Measurements from ENCODE around the gene GPC1.
"Not testable (repeated sequence)": the region's sequence is repeated elsewhere in the genome, so short reads cannot be mapped to it uniquely, and the experiment has no call there.

GPC1 gene

GRCh38 chr2:240482141-240482540 lies 46.7 kb downstream of the GPC1 start:
- Histone ChIP-seq H3K27ac (ENCODE audit: low read depth, low read length) (no peak overlapping the region), H3K27me3 (ENCODE audit: control insufficient read depth, insufficient read depth, low read length) (no peaks in the 10 kb centered on the region), H3K4me3 (ENCODE audit: low read depth, low read length) (no peak overlapping the region), H3K9me3 (ENCODE audit: control insufficient read depth, insufficient read depth, low read length) (no peaks in the 10 kb centered on the region), H3K9ac (ENCODE audit: low read depth, low read length) (no peak overlapping the region), H3K36me3 (ENCODE audit: control insufficient read depth, insufficient read depth, low read length) (no peaks in the 10 kb centered on the region), H3K4me1 (ENCODE audit: control insufficient read depth, insufficient read depth, low read length) (no peaks in the 10 kb centered on the region)

- Histone ChIP-seq H3K27me3 (ENCODE audit: control insufficient read depth, insufficient read depth, low read length) (no peaks in the 10 kb centered on the region), H3K27ac (ENCODE audit: low read depth, low read length) (no peak overlapping the region), H3K4me3 (ENCODE audit: low read depth, low read length) (no peak overlapping the region), H3K4me1 (ENCODE audit: control insufficient read depth, insufficient read depth, low read length) (no peaks in the 10 kb centered on the region), H3K9ac (ENCODE audit: low read depth, low read length) (no peak overlapping the region), H3K36me3 (ENCODE audit: control insufficient read depth, insufficient read depth, low read length) (no peaks in the 10 kb centered on the region), H3K9me3 (ENCODE audit: control insufficient read depth, insufficient read depth, low read length) (peaks cover 21% of the 10 kb centered on the region)
These were observed 56.0 kb downstream of the GPC1 start for GRCh38 chr2:240491483-240491882.

GRCh38 chr2:240494194-240494793 lies 58.8 kb downstream of the GPC1 start:
- Histone ChIP-seq H3K4me3 (ENCODE audit: low read depth, low read length) (no peak overlapping the region), H3K36me3 (ENCODE audit: control insufficient read depth, insufficient read depth, low read length) (no peaks in the 10 kb centered on the region), H3K27ac (ENCODE audit: low read depth, low read length) (no peak overlapping the region), H3K9ac (ENCODE audit: low read depth, low read length) (no peak overlapping the region), H3K27me3 (ENCODE audit: control insufficient read depth, insufficient read depth, low read length) (no peaks in the 10 kb centered on the region), H3K4me1 (ENCODE audit: control insufficient read depth, insufficient read depth, low read length) (no peaks in the 10 kb centered on the region), H3K9me3 (ENCODE audit: control insufficient read depth, insufficient read depth, low read length) (peaks cover 22% of the 10 kb centered on the region)

- H3K27ac ChIP-seq (ENCODE audit: low read depth, low read length); H3K36me3 ChIP-seq (ENCODE audit: control insufficient read depth, insufficient read depth, low read length); H3K9ac ChIP-seq (ENCODE audit: low read depth, low read length); H3K4me1 ChIP-seq (ENCODE audit: control insufficient read depth, insufficient read depth, low read length); H3K27me3 ChIP-seq (ENCODE audit: control insufficient read depth, insufficient read depth, low read length); H3K4me3 ChIP-seq (ENCODE audit: low read depth, low read length): not testable (repeated sequence)
- peaks cover 22% of the 10 kb centered on the region for H3K9me3 ChIP-seq (ENCODE audit: control insufficient read depth, insufficient read depth, low read length)
These were observed 59.5 kb downstream of the GPC1 start for GRCh38 chr2:240494942-240495341.

- peaks cover 15% of the 10 kb centered on the region; the same call in 1 of the 2 replicates for H3K9me3 ChIP-seq (ENCODE audit: control insufficient read depth, insufficient read depth, low read length)
- H3K9ac ChIP-seq (ENCODE audit: low read depth, low read length); H3K4me1 ChIP-seq (ENCODE audit: control insufficient read depth, insufficient read depth, low read length); H3K4me3 ChIP-seq (ENCODE audit: low read depth, low read length); H3K27me3 ChIP-seq (ENCODE audit: control insufficient read depth, insufficient read depth, low read length); H3K36me3 ChIP-seq (ENCODE audit: control insufficient read depth, insufficient read depth, low read length); H3K27ac ChIP-seq (ENCODE audit: low read depth, low read length): not testable (repeated sequence)
These were observed 61.6 kb downstream of the GPC1 start for GRCh38 chr2:240497082-240497481.

- Histone ChIP-seq H3K9me3 (ENCODE audit: control insufficient read depth, insufficient read depth, low read length) (peaks cover 14% of the 10 kb centered on the region; the same call in 1 of the 2 replicates), H3K9ac (ENCODE audit: low read depth, low read length) (no peak overlapping the region), H3K36me3 (ENCODE audit: control insufficient read depth, insufficient read depth, low read length) (no peaks in the 10 kb centered on the region)
These were observed 62.9 kb downstream of the GPC1 start for GRCh38 chr2:240498171-240498957.

GRCh38 chr2:240498958-240499260 lies 63.4 kb downstream of the GPC1 start:
- no peaks in the 10 kb centered on the region for H3K36me3 ChIP-seq (ENCODE audit: control insufficient read depth, insufficient read depth, low read length)
- H3K27ac ChIP-seq (ENCODE audit: low read depth, low read length), result no peak overlapping the region
- H3K9ac ChIP-seq (ENCODE audit: low read depth, low read length), result no peak overlapping the region
- H3K4me1 ChIP-seq (ENCODE audit: control insufficient read depth, insufficient read depth, low read length), result no peaks in the 10 kb centered on the region
- H3K9me3 ChIP-seq (ENCODE audit: control insufficient read depth, insufficient read depth, low read length), result peaks cover 10% of the 10 kb centered on the region; the same call in 1 of the 2 replicates
- no peaks in the 10 kb centered on the region for H3K27me3 ChIP-seq (ENCODE audit: control insufficient read depth, insufficient read depth, low read length)
- H3K4me3 ChIP-seq (ENCODE audit: low read depth, low read length), result no peak overlapping the region

More at GRCh38 chr2:240498171-240498957, 62.9 kb downstream of the GPC1 start:
- no peaks in the 10 kb centered on the region for H3K27me3 ChIP-seq (ENCODE audit: control insufficient read depth, insufficient read depth, low read length)
- H3K4me3 ChIP-seq (ENCODE audit: low read depth, low read length), result no peak overlapping the region
- no peak overlapping the region for H3K27ac ChIP-seq (ENCODE audit: low read depth, low read length)
- no peaks in the 10 kb centered on the region for H3K4me1 ChIP-seq (ENCODE audit: control insufficient read depth, insufficient read depth, low read length)

GRCh38 chr2:240499309-240500301 lies 64.1 kb downstream of the GPC1 start:
- no peaks in the 10 kb centered on the region for H3K27me3 ChIP-seq (ENCODE audit: control insufficient read depth, insufficient read depth, low read length)
- no peaks in the 10 kb centered on the region for H3K4me1 ChIP-seq (ENCODE audit: control insufficient read depth, insufficient read depth, low read length)
- H3K9me3 ChIP-seq (ENCODE audit: control insufficient read depth, insufficient read depth, low read length), result peaks cover 10% of the 10 kb centered on the region; the same call in 1 of the 2 replicates
- no peaks in the 10 kb centered on the region for H3K36me3 ChIP-seq (ENCODE audit: control insufficient read depth, insufficient read depth, low read length)
- H3K9ac ChIP-seq (ENCODE audit: low read depth, low read length), result no peak overlapping the region
- no peak overlapping the region for H3K4me3 ChIP-seq (ENCODE audit: low read depth, low read length)
- no peak overlapping the region for H3K27ac ChIP-seq (ENCODE audit: low read depth, low read length)

- no peak overlapping the region for H3K27ac ChIP-seq (ENCODE audit: low read depth, low read length)
- H3K4me3 ChIP-seq (ENCODE audit: low read depth, low read length), result no peak overlapping the region
- H3K9ac ChIP-seq (ENCODE audit: low read depth, low read length), result no peak overlapping the region
- H3K9me3 ChIP-seq (ENCODE audit: control insufficient read depth, insufficient read depth, low read length), result peaks cover 7% of the 10 kb centered on the region; the same call in 1 of the 2 replicates
- no peaks in the 10 kb centered on the region for H3K36me3 ChIP-seq (ENCODE audit: control insufficient read depth, insufficient read depth, low read length)
- no peaks in the 10 kb centered on the region for H3K4me1 ChIP-seq (ENCODE audit: control insufficient read depth, insufficient read depth, low read length)
- H3K27me3 ChIP-seq (ENCODE audit: control insufficient read depth, insufficient read depth, low read length), result no peaks in the 10 kb centered on the region
These were observed 65.3 kb downstream of the GPC1 start for GRCh38 chr2:240500561-240501423.

GRCh38 chr2:240501531-240501991 lies 66.1 kb downstream of the GPC1 start:
- no peak overlapping the region for H3K9ac ChIP-seq (ENCODE audit: low read depth, low read length)
- no peaks in the 10 kb centered on the region for H3K4me1 ChIP-seq (ENCODE audit: control insufficient read depth, insufficient read depth, low read length)
- H3K4me3 ChIP-seq (ENCODE audit: low read depth, low read length), result no peak overlapping the region
- H3K36me3 ChIP-seq (ENCODE audit: control insufficient read depth, insufficient read depth, low read length), result no peaks in the 10 kb centered on the region
- H3K27ac ChIP-seq (ENCODE audit: low read depth, low read length), result no peak overlapping the region
- H3K9me3 ChIP-seq (ENCODE audit: control insufficient read depth, insufficient read depth, low read length), result peaks cover 3% of the 10 kb centered on the region; the same call in 1 of the 2 replicates
- no peaks in the 10 kb centered on the region for H3K27me3 ChIP-seq (ENCODE audit: control insufficient read depth, insufficient read depth, low read length)

Data from HUES48 (cell line).